SK-N-SH (cell line): Measurements from ENCODE around the gene NPC1. TPM values are rescaled to one million over a fixed set of nuclear protein-coding genes. Genes with fewer than 3 reads are reported as not detected.

Experiments used
- CTCF ChIA-PET: fragments of 300-600, 350-600 bp; formaldehyde crosslinking; extraction: SDS; loops from one replicate; lab custom pipeline; 2021; lab: Yijun Ruan, JAX
- POLR2A ChIA-PET: fragments of 350-600 bp; sonication (Branson Sonifier 250); formaldehyde crosslinking; extraction: SDS; loops from one replicate; lab custom pipeline; 2020; ENCODE audit warnings: antibody characterized with exemption, inconsistent platforms; lab: Yijun Ruan, JAX
- DNase-seq: peaks from one replicate; pipeline ENCODE4 v3.0.0; 2012
- H2AFZ ChIP-seq: fragments of 200-600 bp; sonication (generic); 2 replicates; pipeline ENCODE4 v1.8.1; 2016; ENCODE audit warnings: antibody characterized with exemption, mild to moderate bottlenecking, low read depth
- H3F3A ChIP-seq: fragments of 200-600 bp; sonication (generic); replicated peaks from 2 replicates; pipeline ENCODE3; 2016; ENCODE audit warnings: antibody characterized with exemption, mild to moderate bottlenecking; ENCODE audit not compliant: insufficient read depth
- H3K27ac ChIP-seq, 2 experiments: fragments of 200-500 bp in 1 of 2; fragments of 200-600 bp in 1 of 2; sonication (Bioruptor generic) in 1 of 2; sonication (generic), shearing (Covaris generic) in 1 of 2; 2 replicates each; pipeline versions ENCODE4 v1.5.1 to v1.6.1; 2014 to 2016; ENCODE audit warnings: low read depth in 2 of 2, inconsistent platforms in 1 of 2, low read length in 1 of 2, mild to moderate bottlenecking in 1 of 2, mixed read lengths in 1 of 2
- H3K27me3 ChIP-seq: fragments of 200-600 bp; sonication (generic), shearing (Covaris generic); 2 replicates; pipeline ENCODE4 v1.6.1; 2016; ENCODE audit warnings: mixed run types; ENCODE audit not compliant: insufficient read depth
- H3K36me3 ChIP-seq, 2 experiments: fragments of 200-500 bp in 1 of 2; fragments of 200-600 bp in 1 of 2; sonication (Bioruptor generic) in 1 of 2; sonication (generic) in 1 of 2; replicated peaks in 1 of 2; 2 replicates each; pipeline versions ENCODE3 to v1.5.1; 2014 to 2016; ENCODE audit warnings: low read length in 1 of 2, mild to moderate bottlenecking in 1 of 2; ENCODE audit not compliant: insufficient read depth in 2 of 2, control insufficient read depth in 1 of 2
- H3K4me1 ChIP-seq, 2 experiments: fragments of 200-500 bp in 1 of 2; fragments of 200-600 bp in 1 of 2; sonication (Bioruptor generic) in 1 of 2; sonication (generic), shearing (Covaris generic) in 1 of 2; 2 replicates each; pipeline versions ENCODE4 v1.5.1 to v1.6.1; 2014 to 2016; ENCODE audit warnings: low read depth in 1 of 2, low read length in 1 of 2, mixed run types in 1 of 2; ENCODE audit not compliant: insufficient read depth in 2 of 2, control insufficient read depth in 1 of 2
- H3K4me2 ChIP-seq: fragments of 200-600 bp; sonication (generic), shearing (Covaris generic); 2 replicates; pipeline ENCODE4 v1.6.1; 2017; ENCODE audit warnings: mixed run types
- H3K4me3 ChIP-seq, 2 experiments: fragments of 200-500 bp in 1 of 2; fragments of 200-600 bp in 1 of 2; sonication (Bioruptor generic) in 1 of 2; sonication (generic), shearing (Covaris generic) in 1 of 2; 2 replicates each; pipeline versions ENCODE4 v1.5.1 to v1.8.1; 2014 to 2016; ENCODE audit warnings: low read depth in 2 of 2, inconsistent platforms in 1 of 2, low read length in 1 of 2, mild to moderate bottlenecking in 1 of 2, mixed read lengths in 1 of 2, moderate library complexity in 1 of 2
- H3K79me2 ChIP-seq: fragments of 200-600 bp; sonication (generic); 2 replicates; pipeline ENCODE4 v1.8.1; 2017; ENCODE audit warnings: mild to moderate bottlenecking; ENCODE audit not compliant: insufficient read depth
- H3K9ac ChIP-seq: fragments of 200-600 bp; sonication (generic); 2 replicates; pipeline ENCODE4 v1.6.1; 2017; ENCODE audit warnings: mixed run types
- H3K9me2 ChIP-seq: fragments of 200-600 bp; sonication (generic); 2 replicates; pipeline ENCODE4 v1.6.1; 2017; ENCODE audit warnings: mixed run types
- H3K9me3 ChIP-seq: fragments of 200-600 bp; sonication (generic); 2 replicates; pipeline ENCODE4 v1.6.1; 2017; ENCODE audit warnings: mixed run types, mild to moderate bottlenecking, moderate library complexity
- H4K20me1 ChIP-seq: fragments of 200-600 bp; sonication (generic); 2 replicates; pipeline ENCODE4 v1.6.1; 2017; ENCODE audit warnings: mild to moderate bottlenecking, mixed run types; ENCODE audit not compliant: insufficient read depth
- EP300 ChIP-seq, 2 experiments: IDR thresholded peaks; 2 replicates each; pipeline versions ENCODE4 v1.4.0 to v1.6.1; 2012; ENCODE audit warnings: borderline replicate concordance in 1 of 2, low read depth in 1 of 2, low read length in 1 of 2
- FOXJ3 ChIP-seq: sonication (generic); formaldehyde crosslinking; IDR thresholded peaks from 2 replicates; pipeline ENCODE4 v1.5.1; 2020; ENCODE audit warnings: mild to moderate bottlenecking, missing genetic modification reagents
- GABPA ChIP-seq: IDR thresholded peaks from 2 replicates; pipeline ENCODE4 v1.4.0; 2012; ENCODE audit warnings: low read depth, mild to moderate bottlenecking
- GATA2 ChIP-seq: sonication (generic); formaldehyde crosslinking; IDR thresholded peaks from 2 replicates; pipeline ENCODE4 v1.5.0; 2020; ENCODE audit warnings: mild to moderate bottlenecking, missing genetic modification reagents
- IRF3 ChIP-seq: fragments of 150-350 bp; IDR thresholded peaks from 2 replicates; pipeline ENCODE4 v1.6.1; 2016; ENCODE audit warnings: mild to moderate bottlenecking, low read depth, low read length
- MEF2A ChIP-seq: IDR thresholded peaks from 2 replicates; pipeline ENCODE4 v1.4.0; 2012; ENCODE audit warnings: low read depth, borderline replicate concordance
- MXI1 ChIP-seq: IDR thresholded peaks from 2 replicates; pipeline ENCODE4 v1.6.1; 2012; ENCODE audit warnings: mild to moderate bottlenecking, low read depth, low read length, improper control_type of control experiment
- POLR2AphosphoS5 ChIP-seq: IDR thresholded peaks from 2 replicates; pipeline ENCODE4 v1.6.1; 2012; ENCODE audit warnings: low read depth, low read length
- RCOR1 ChIP-seq: fragments of 150-350 bp; IDR thresholded peaks from 2 replicates; pipeline ENCODE4 v1.6.1; 2017; ENCODE audit warnings: antibody characterized with exemption, low read length
- RFX5 ChIP-seq: IDR thresholded peaks from 2 replicates; pipeline ENCODE4 v1.6.1; 2012; ENCODE audit warnings: mild to moderate bottlenecking, improper control_type of control experiment, low read length
- RXRA ChIP-seq: IDR thresholded peaks from 2 replicates; pipeline ENCODE4 v1.4.0; 2012; ENCODE audit warnings: low read depth, mild to moderate bottlenecking, borderline replicate concordance
- SIN3A ChIP-seq: IDR thresholded peaks from 2 replicates; pipeline ENCODE4 v1.6.1; 2012; ENCODE audit warnings: low read depth, mild to moderate bottlenecking, low read length, moderate library complexity, borderline replicate concordance
- USF1 ChIP-seq: IDR thresholded peaks from 2 replicates; pipeline ENCODE4 v1.4.0; 2012; ENCODE audit warnings: low read depth, borderline replicate concordance
- USF2 ChIP-seq: fragments of 150-350 bp; IDR thresholded peaks from 2 replicates; pipeline ENCODE4 v1.6.1; 2017; ENCODE audit warnings: antibody characterized with exemption, low read length, low read depth, borderline replicate concordance
- WGBS: methylation state at CpG from one replicate; pipeline ENCODE4 v1.1.6; 2017; ENCODE audit warnings: low lambda C conversion rate; 5-methylcytosine and 5-hydroxymethylcytosine counted together
- polyA plus RNA-seq, 3 experiments: library from polyadenylated mRNA; depleted of rRNA; stranded (reverse); fragments of >200 nt; gene quantifications; 2 replicates each; pipeline ENCODE4 v1.2.3, GENCODE V29; 2012
- TF ChIP-seq, protein P1 (sequence below): IDR thresholded peaks from 2 replicates; pipeline ENCODE4 v1.4.0; 2012; ENCODE audit warnings: low read depth, borderline replicate concordance
- TF ChIP-seq, protein P2 (sequence below): IDR thresholded peaks from 2 replicates; pipeline ENCODE4 v1.4.0; 2012; ENCODE audit warnings: low read depth

NPC1 gene
- polyA plus RNA-seq, 1 of the 3 experiments (the other 2 are of a cell fraction), result 23.9 TPM

GRCh38 chr18:23495723-23496440 lies 90.4 kb downstream of the NPC1 start:
- Histone ChIP-seq H3K4me3 (no peak overlapping the region), H3K36me3 (no peaks in the 10 kb centered on the region), H3K9me3 (peaks cover 5% of the 10 kb centered on the region; the same call in 1 of the 2 replicates), H2AFZ (no peak overlapping the region), H3K27me3 (no peaks in the 10 kb centered on the region), H3K27ac (no peak overlapping the region), H3K9ac (no peak overlapping the region), H3K4me1 (peaks cover 0 to 4% of the 10 kb centered on the region in 2 experiments; a peak in 1 of 4 replicates), H3K9me2 (no peaks in the 10 kb centered on the region), H4K20me1 (no peaks in the 10 kb centered on the region), H3K79me2 (no peaks in the 10 kb centered on the region), H3F3A (no peaks in the 10 kb centered on the region), H3K4me2 (no peak overlapping the region)
- DNase-seq, result no peak
- POLR2A ChIA-PET, result no interaction called here
- WGBS, result 81% methylated on average over 12 of the region's 12 CpGs
- no peak for TF ChIP-seq MEF2A
- TF ChIP-seq, protein P1, sequence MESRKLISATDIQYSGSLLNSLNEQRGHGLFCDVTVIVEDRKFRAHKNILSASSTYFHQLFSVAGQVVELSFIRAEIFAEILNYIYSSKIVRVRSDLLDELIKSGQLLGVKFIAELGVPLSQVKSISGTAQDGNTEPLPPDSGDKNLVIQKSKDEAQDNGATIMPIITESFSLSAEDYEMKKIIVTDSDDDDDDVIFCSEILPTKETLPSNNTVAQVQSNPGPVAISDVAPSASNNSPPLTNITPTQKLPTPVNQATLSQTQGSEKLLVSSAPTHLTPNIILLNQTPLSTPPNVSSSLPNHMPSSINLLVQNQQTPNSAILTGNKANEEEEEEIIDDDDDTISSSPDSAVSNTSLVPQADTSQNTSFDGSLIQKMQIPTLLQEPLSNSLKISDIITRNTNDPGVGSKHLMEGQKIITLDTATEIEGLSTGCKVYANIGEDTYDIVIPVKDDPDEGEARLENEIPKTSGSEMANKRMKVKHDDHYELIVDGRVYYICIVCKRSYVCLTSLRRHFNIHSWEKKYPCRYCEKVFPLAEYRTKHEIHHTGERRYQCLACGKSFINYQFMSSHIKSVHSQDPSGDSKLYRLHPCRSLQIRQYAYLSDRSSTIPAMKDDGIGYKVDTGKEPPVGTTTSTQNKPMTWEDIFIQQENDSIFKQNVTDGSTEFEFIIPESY, result no peak
- no peak for TF ChIP-seq GABPA
- no peak for TF ChIP-seq FOXJ3
- no peak for TF ChIP-seq USF2
- TF ChIP-seq MXI1, result no peak
- CTCF ChIA-PET, result interaction anchor here (0.6 to 0.8 kb wide), 2 partner anchors 9 to 207 kb away, joined by 3 to 4 read pairs; no protein-coding TSS in a partner anchor

- no peak for DNase-seq
- Histone ChIP-seq H3K9me3 (peaks cover 14% of the 10 kb centered on the region), H2AFZ (no peak overlapping the region), H3F3A (no peaks in the 10 kb centered on the region), H3K27ac (no peak overlapping the region), H4K20me1 (no peaks in the 10 kb centered on the region), H3K79me2 (no peaks in the 10 kb centered on the region), H3K4me3 (no peak overlapping the region), H3K4me2 (no peak overlapping the region), H3K36me3 (no peaks in the 10 kb centered on the region), H3K9me2 (no peaks in the 10 kb centered on the region), H3K4me1 (peaks cover 0 to 4% of the 10 kb centered on the region in 2 experiments; a peak in 1 of 4 replicates), H3K27me3 (no peaks in the 10 kb centered on the region), H3K9ac (no peak overlapping the region)
- no peak for TF ChIP-seq USF1
- TF ChIP-seq, protein P1, result no peak
- no peak for TF ChIP-seq IRF3
- TF ChIP-seq RCOR1, result no peak
- TF ChIP-seq POLR2AphosphoS5, result no peak
- no peak for TF ChIP-seq GATA2 (CRISPR knock-in tag)
- TF ChIP-seq RFX5, result no peak
- no peak for TF ChIP-seq GABPA
- TF ChIP-seq, protein P2, sequence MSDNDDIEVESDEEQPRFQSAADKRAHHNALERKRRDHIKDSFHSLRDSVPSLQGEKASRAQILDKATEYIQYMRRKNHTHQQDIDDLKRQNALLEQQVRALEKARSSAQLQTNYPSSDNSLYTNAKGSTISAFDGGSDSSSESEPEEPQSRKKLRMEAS, result no peak
- TF ChIP-seq EP300 (IDR thresholded peaks at IDR 0.05; ENCODE audit: borderline replicate concordance in 1 of 2, low read depth in 1 of 2, low read length in 1 of 2), result no peak
- no peak for TF ChIP-seq RXRA
- TF ChIP-seq USF2, result no peak
- TF ChIP-seq SIN3A, result no peak
- CTCF ChIA-PET, result interaction anchor here (1.0 kb wide), 1 partner anchor 223 kb away, joined by 3 read pairs; no protein-coding TSS in a partner anchor
- 93% methylated on average over 1 of the region's 1 CpG for WGBS
- POLR2A ChIA-PET, result no interaction called here
Observed at GRCh38 chr18:23494992-23495391, 91.3 kb downstream of the NPC1 start.
